Body of pancreas (tissue), 4 donors: ENCODE results near the gene ALX3. TPM values are rescaled to one million over a fixed set of nuclear protein-coding genes. Genes with fewer than 3 reads are reported as not detected.
"Not testable (repeated sequence)": the region's sequence is repeated elsewhere in the genome, so short reads cannot be mapped to it uniquely, and the experiment has no call there.

Experiments used
- ATAC-seq: fragments of 150-250 bp; one replicate; pipeline ENCODE4 v1.9.1; 2016
- DNase-seq, 4 donors: peaks; one replicate each; pipeline ENCODE4 v3.0.0-alpha.2; 2019
- H3K27ac ChIP-seq, 4 donors: fragments of 200-600 bp; sonication (generic); 1 replicate in 3 of 4; 2 replicates in 1 of 4; pipeline versions ENCODE4 v1.5.1 to v1.6.1; 2016 to 2019; ENCODE audit warnings: mild to moderate bottlenecking in 1 of 4, mixed read lengths in 1 of 4, moderate library complexity in 1 of 4
- H3K27me3 ChIP-seq, 2 donors: fragments of 200-600 bp; sonication (generic); one replicate each; pipeline ENCODE4 v1.6.0; 2016; ENCODE audit warnings: mild to moderate bottlenecking in 1 of 2
- H3K36me3 ChIP-seq, 2 donors: fragments of 200-600 bp; sonication (generic); replicated peaks in 1 of 2; 2 replicates each; pipeline ENCODE4 v1.5.1; 2016; ENCODE audit warnings: low read depth in 2 of 2; ENCODE audit not compliant: insufficient read depth in 1 of 2
- H3K4me1 ChIP-seq: fragments of 200-600 bp; sonication (generic); one replicate; pipeline ENCODE4 v1.6.0; 2016
- H3K4me3 ChIP-seq, 2 donors: fragments of 200-600 bp; sonication (generic); 1 replicate in 1 of 2; 2 replicates in 1 of 2; pipeline ENCODE4 v1.5.1; 2016 to 2019
- H3K9me3 ChIP-seq, 3 donors: fragments of 200-600 bp; sonication (generic); 1 replicate in 2 of 3; 2 replicates in 1 of 3; pipeline ENCODE4 v1.5.1; 2016
- POLR2A ChIP-seq, 3 donors: fragments of 450-650 bp; IDR thresholded peaks; one replicate each; pipeline ENCODE4 v1.6.1; 2016; ENCODE audit warnings: antibody characterized with exemption in 3 of 3, mild to moderate bottlenecking in 2 of 3
- WGBS, 2 donors: methylation state at CpG; one replicate each; pipeline ENCODE4 v1.1.5; 2017; 5-methylcytosine and 5-hydroxymethylcytosine counted together
- intact Hi-C: fragments of 100-400 bp; cut with DNase I; formaldehyde crosslinking; loops from one replicate; pipeline ENCODE4 v1.15.1; 2023
- total RNA-seq, 2 donors: library from RNA; depleted of rRNA; stranded (reverse); fragments of >200 nt; gene quantifications; one replicate each; pipeline ENCODE4 v1.1.0, GENCODE V29; 2016
- TF ChIP-seq, protein P1 (sequence below), 7 experiments: fragments of 450-650 bp in 4 of 7; fragments of 200-600 bp in 3 of 7; sonication (generic) in 3 of 7; IDR thresholded peaks; one replicate each; pipeline ENCODE4 v1.5.1; 2016 to 2019; ENCODE audit warnings: antibody characterized with exemption in 7 of 7

ALX3 gene
- total RNA-seq, 2 donors from 2014 or later = not detected

DNA sequence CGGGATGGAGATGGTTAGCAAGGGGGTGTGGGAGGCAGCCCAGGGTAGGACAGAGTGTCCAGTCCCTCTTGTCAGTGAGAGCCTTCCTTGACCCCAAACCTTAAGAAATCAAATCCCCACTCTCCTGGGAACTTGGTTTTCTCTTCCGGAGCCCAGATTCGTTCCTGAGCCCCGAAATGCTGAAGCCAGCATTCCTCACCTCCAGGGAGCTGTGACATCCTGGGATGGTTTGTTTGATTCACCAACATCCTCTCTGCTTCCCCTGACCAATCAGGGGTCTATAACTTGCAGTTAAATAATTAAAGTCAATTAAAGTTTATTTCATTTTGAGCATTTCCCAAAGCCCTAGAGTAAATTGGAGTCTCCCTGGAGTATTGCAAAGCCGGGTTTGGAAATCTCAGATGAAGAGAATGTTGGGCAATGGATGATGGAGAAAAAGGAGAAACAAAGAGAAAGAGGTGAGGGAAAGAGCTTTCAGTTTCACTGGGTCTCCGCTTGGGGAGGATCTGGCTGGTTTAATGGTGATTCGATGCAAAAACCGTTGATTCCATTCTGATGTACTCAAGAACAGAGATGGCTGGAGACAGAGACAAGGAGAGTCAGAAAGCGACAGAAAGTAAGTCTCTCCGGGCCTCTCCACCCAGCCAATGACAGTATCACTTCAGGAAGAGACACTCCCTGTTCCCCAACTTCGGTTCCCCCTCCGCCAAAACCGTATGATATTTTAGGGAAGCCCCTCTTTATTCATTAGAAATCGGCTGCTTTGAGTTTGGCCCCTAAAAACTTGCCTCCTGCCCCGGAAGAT, 12.8 kb upstream of the ALX3 start:
- no peak overlapping the region for H3K27ac ChIP-seq
- WGBS, 2 donors = 54 to 83% methylated on average over 15 of the region's 15 CpGs
- no peak overlapping the region for H3K4me3 ChIP-seq
- TF ChIP-seq, protein P1, sequence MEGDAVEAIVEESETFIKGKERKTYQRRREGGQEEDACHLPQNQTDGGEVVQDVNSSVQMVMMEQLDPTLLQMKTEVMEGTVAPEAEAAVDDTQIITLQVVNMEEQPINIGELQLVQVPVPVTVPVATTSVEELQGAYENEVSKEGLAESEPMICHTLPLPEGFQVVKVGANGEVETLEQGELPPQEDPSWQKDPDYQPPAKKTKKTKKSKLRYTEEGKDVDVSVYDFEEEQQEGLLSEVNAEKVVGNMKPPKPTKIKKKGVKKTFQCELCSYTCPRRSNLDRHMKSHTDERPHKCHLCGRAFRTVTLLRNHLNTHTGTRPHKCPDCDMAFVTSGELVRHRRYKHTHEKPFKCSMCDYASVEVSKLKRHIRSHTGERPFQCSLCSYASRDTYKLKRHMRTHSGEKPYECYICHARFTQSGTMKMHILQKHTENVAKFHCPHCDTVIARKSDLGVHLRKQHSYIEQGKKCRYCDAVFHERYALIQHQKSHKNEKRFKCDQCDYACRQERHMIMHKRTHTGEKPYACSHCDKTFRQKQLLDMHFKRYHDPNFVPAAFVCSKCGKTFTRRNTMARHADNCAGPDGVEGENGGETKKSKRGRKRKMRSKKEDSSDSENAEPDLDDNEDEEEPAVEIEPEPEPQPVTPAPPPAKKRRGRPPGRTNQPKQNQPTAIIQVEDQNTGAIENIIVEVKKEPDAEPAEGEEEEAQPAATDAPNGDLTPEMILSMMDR (IDR thresholded peaks at IDR 0.05) = no peak
- TF ChIP-seq POLR2A (IDR thresholded peaks at IDR 0.05) = no peak
- ATAC-seq (no peak), DNase-seq (no peak)
- no peaks in the 10 kb centered on the region for H3K9me3 ChIP-seq
- peaks cover 16% of the 10 kb centered on the region for H3K4me1 ChIP-seq
- intact Hi-C loops = no loop called here
- H3K36me3 ChIP-seq = no peaks in the 10 kb centered on the region
- no peaks in the 10 kb centered on the region for H3K27me3 ChIP-seq

DNA sequence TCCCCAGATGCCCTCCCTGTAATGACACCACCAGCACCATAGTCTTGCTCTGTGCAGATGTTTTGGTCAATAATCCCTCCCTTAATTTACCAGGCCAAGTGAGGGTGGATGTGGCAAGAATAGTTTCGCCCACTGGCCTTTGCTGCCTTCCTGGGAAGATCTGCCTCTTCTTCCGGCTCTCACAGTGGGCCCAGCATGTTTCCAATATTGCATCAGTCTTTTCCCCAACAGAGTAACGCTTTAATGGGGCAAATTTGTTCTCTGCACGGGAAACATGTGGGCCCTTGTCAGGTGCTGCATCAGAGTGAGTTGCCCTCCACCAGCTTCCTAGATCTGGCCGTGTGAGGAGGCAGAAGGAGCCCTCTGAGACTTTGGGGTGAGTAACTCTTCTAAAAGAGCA, 12.0 kb upstream of the ALX3 start:
- intact Hi-C loops = no loop called here

DNA sequence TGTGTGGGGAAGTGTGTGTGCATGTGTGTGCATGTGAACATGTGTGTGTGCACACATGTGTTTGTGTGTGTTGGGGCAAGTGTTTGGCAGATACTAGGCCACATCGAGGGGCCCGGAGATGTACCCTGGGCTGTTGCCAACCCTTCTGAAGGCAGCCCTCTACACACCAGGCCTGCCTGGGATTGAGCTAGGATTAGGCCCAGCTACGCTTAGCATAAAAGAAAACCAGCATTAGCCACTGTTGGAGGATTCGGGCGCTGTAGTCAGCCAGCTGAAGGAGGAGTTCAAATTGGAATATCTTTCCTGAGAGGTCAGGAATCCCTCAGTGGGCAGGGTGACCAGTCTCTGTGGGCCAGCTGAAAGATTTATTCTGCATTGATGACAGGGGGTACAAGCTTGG, 10.6 kb upstream of the ALX3 start:
- DNase-seq (no peak), ATAC-seq (no peak)
- TF ChIP-seq, protein P1 (IDR thresholded peaks at IDR 0.05) = no peak
- no peak for TF ChIP-seq POLR2A (IDR thresholded peaks at IDR 0.05)
- no peak overlapping the region for H3K27ac ChIP-seq
- no peaks in the 10 kb centered on the region for H3K36me3 ChIP-seq
- H3K4me3 ChIP-seq = no peak overlapping the region
- intact Hi-C loops = no loop called here
- no peaks in the 10 kb centered on the region for H3K9me3 ChIP-seq
- H3K4me1 ChIP-seq = peaks cover 16% of the 10 kb centered on the region
- no peaks in the 10 kb centered on the region for H3K27me3 ChIP-seq
- WGBS, 2 donors = 76 to 95% methylated on average over 5 of the region's 5 CpGs

More for the DNA sequence above, 12.0 kb upstream of the ALX3 start:
- Histone ChIP-seq H3K4me1 (peaks cover 16% of the 10 kb centered on the region), H3K4me3 (no peak overlapping the region), H3K9me3 (no peaks in the 10 kb centered on the region), H3K36me3 (no peaks in the 10 kb centered on the region), H3K27ac (no peak overlapping the region), H3K27me3 (no peaks in the 10 kb centered on the region)
- 86 to 88% methylated on average over 5 of the region's 5 CpGs for WGBS, 2 donors
- TF ChIP-seq, protein P1 (IDR thresholded peaks at IDR 0.05) = no peak
- TF ChIP-seq POLR2A (IDR thresholded peaks at IDR 0.05) = no peak
- ATAC-seq (no peak), DNase-seq (no peak)

- WGBS, 2 donors = 93 to 96% methylated on average over 2 of the region's 2 CpGs
- H3K27ac ChIP-seq, H3K36me3 ChIP-seq, H3K4me3 ChIP-seq, H3K9me3 ChIP-seq, DNase-seq, H3K27me3 ChIP-seq, ATAC-seq, intact Hi-C loops: not testable (repeated sequence)
- H3K4me1 ChIP-seq = peaks cover 13% of the 10 kb centered on the region
Observed at GRCh38 chr1:110079995-110080394, 9.5 kb upstream of the ALX3 start.

DNA sequence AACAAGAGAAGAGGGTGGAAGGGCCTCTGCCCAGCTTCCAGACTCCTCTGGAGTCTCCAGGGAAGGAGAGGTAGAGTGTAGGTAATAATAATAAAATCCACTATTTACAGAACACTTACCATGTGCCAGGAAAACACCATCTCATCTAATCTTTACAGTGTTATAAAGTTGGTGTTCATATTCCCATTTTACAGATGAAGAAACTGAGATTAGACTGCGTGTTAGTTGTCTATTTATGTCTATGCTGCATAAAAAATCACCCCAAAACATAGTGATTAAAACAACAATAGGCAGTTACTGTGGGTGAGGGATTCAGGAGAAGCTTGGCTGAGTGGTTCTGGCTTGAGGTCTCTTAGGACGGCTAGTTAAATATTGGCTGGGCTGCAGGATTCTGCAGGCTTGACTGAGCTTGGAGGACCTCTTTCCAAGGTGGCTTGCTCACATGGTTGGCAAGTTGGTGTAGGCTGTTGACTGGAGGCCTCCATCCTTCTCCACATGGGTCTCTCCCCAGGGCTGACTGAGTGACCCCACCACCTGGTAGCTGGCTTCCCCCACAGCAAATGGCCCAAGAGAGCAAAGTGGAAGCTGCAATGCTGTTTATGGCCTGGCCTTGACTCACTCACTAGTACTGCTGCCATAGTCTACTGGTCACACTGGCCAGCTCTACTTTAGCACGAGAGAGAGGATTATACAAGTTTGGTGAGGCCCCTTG, 6.5 kb upstream of the ALX3 start:
- no peak for DNase-seq
- H3K27me3 ChIP-seq = peaks cover 0 to 4% of the 10 kb centered on the region in 2 donors
- no peaks in the 10 kb centered on the region for H3K9me3 ChIP-seq
- no peaks in the 10 kb centered on the region for H3K36me3 ChIP-seq
- no peak for ATAC-seq
- 75% methylated on average over 3 of the region's 3 CpGs for WGBS, 2 donors
- TF ChIP-seq, protein P1 (IDR thresholded peaks at IDR 0.05) = no peak
- TF ChIP-seq POLR2A (IDR thresholded peaks at IDR 0.05) = no peak
- no peak overlapping the region for H3K27ac ChIP-seq
- H3K4me1 ChIP-seq = no peaks in the 10 kb centered on the region
- intact Hi-C loops = no loop called here
- H3K4me3 ChIP-seq = no peak overlapping the region
